Smooth muscle cell (in vitro differentiated cells): ENCODE measurements around the gene SEC16B. TPM values are rescaled to one million over a fixed set of nuclear protein-coding genes. Genes with fewer than 3 reads are reported as not detected.
A peak's percentile ranks its signal among the peaks of the same experiment; 100 is the strongest.

ENCODE experiments used
- DNase-seq: peaks from one replicate; lab custom pipeline; 2025; ENCODE audit not compliant: unreplicated experiment; lab: John Stamatoyannopoulos, UW
- H2AFZ ChIP-seq: fragments of 200-600 bp; sonication (generic); 2 replicates; pipeline ENCODE4 v1.6.0; 2016; ENCODE audit warnings: antibody characterized with exemption, low read depth, mild to moderate bottlenecking
- H3F3A ChIP-seq: fragments of 200-600 bp; sonication (generic); 2 replicates; pipeline ENCODE4 v1.6.0; 2017; ENCODE audit warnings: antibody characterized with exemption, low read depth
- H3K27ac ChIP-seq: fragments of 200-600 bp; sonication (generic); 2 replicates; pipeline ENCODE4 v1.5.1; 2016; ENCODE audit warnings: low read depth, mild to moderate bottlenecking
- H3K27me3 ChIP-seq: fragments of 200-600 bp; sonication (generic); 2 replicates; pipeline ENCODE4 v1.6.1; 2016; ENCODE audit warnings: low read depth, mild to moderate bottlenecking
- H3K36me3 ChIP-seq: fragments of 200-600 bp; sonication (generic); 2 replicates; pipeline ENCODE4 v1.5.1; 2016; ENCODE audit warnings: low read depth
- H3K4me1 ChIP-seq: fragments of 200-600 bp; sonication (generic); 2 replicates; pipeline ENCODE4 v1.5.1; 2016; ENCODE audit warnings: low read depth
- H3K4me2 ChIP-seq: fragments of 200-600 bp; sonication (generic); 2 replicates; pipeline ENCODE4 v1.6.0; 2016; ENCODE audit warnings: mild to moderate bottlenecking
- H3K4me3 ChIP-seq: fragments of 200-600 bp; sonication (generic); 2 replicates; pipeline ENCODE4 v1.5.1; 2016; ENCODE audit warnings: mild to moderate bottlenecking
- H3K79me2 ChIP-seq: fragments of 200-600 bp; sonication (generic); 2 replicates; pipeline ENCODE4 v1.6.0; 2016; ENCODE audit warnings: low read depth, mild to moderate bottlenecking
- H3K9ac ChIP-seq: fragments of 200-600 bp; sonication (generic); 2 replicates; pipeline ENCODE4 v1.6.0; 2016; ENCODE audit warnings: low read depth
- H3K9me3 ChIP-seq: fragments of 200-600 bp; sonication (generic); replicated peaks from 2 replicates; pipeline ENCODE4 v1.5.1; 2016; ENCODE audit warnings: low read depth
- H4K20me1 ChIP-seq: fragments of 200-600 bp; sonication (generic); 2 replicates; pipeline ENCODE4 v1.6.0; 2016; ENCODE audit warnings: low read depth
- WGBS: methylation state at CpG from one replicate; pipeline ENCODE4 v1.1.7; 2016; ENCODE audit warnings: low lambda C conversion rate; 5-methylcytosine and 5-hydroxymethylcytosine counted together
- polyA plus RNA-seq: library from polyadenylated mRNA; unstranded; fragments of >200 nt; fragmentation: Nextera tagmentation; extraction: Ambion mirVana; gene quantifications from 2 replicates; pipeline ENCODE4 v1.2.1, GENCODE V29; 2016
- total RNA-seq: library from RNA; depleted of rRNA; stranded (reverse); fragments of >200 nt; gene quantifications from 2 replicates; pipeline ENCODE4 v1.2.3, GENCODE V29; 2014
- TF ChIP-seq, protein P1 (sequence below): fragments of 200-600 bp; sonication (generic); IDR thresholded peaks from 2 replicates; pipeline ENCODE4 v1.5.1; 2017; ENCODE audit warnings: borderline replicate concordance, mild to moderate bottlenecking, antibody characterized with exemption; ENCODE audit not compliant: insufficient read depth, poor library complexity, severe bottlenecking

The SEC16B gene
- total and polyA plus RNA-seq, 2 experiments from 2014 or later = 2.9 to 4.3 TPM

GRCh38 chr1:177914603-177915002 lies 55.3 kb downstream of the SEC16B start:
- H3K4me2 ChIP-seq = no peak overlapping the region
- H3K9me3 ChIP-seq = no peaks in the 10 kb centered on the region
- H3K9ac ChIP-seq = no peak overlapping the region
- no peak overlapping the region for H2AFZ ChIP-seq
- DNase-seq = no peak
- WGBS = 90% methylated on average over 7 of the region's 7 CpGs
- H3K4me1 ChIP-seq = no peaks in the 10 kb centered on the region
- no peaks in the 10 kb centered on the region for H3K36me3 ChIP-seq
- TF ChIP-seq, protein P1, sequence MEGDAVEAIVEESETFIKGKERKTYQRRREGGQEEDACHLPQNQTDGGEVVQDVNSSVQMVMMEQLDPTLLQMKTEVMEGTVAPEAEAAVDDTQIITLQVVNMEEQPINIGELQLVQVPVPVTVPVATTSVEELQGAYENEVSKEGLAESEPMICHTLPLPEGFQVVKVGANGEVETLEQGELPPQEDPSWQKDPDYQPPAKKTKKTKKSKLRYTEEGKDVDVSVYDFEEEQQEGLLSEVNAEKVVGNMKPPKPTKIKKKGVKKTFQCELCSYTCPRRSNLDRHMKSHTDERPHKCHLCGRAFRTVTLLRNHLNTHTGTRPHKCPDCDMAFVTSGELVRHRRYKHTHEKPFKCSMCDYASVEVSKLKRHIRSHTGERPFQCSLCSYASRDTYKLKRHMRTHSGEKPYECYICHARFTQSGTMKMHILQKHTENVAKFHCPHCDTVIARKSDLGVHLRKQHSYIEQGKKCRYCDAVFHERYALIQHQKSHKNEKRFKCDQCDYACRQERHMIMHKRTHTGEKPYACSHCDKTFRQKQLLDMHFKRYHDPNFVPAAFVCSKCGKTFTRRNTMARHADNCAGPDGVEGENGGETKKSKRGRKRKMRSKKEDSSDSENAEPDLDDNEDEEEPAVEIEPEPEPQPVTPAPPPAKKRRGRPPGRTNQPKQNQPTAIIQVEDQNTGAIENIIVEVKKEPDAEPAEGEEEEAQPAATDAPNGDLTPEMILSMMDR = no peak
- no peaks in the 10 kb centered on the region for H3F3A ChIP-seq
- no peak overlapping the region for H3K4me3 ChIP-seq
- H4K20me1 ChIP-seq = no peaks in the 10 kb centered on the region
- H3K79me2 ChIP-seq = no peaks in the 10 kb centered on the region
- H3K27ac ChIP-seq = no peak overlapping the region
- peaks cover 3% of the 10 kb centered on the region for H3K27me3 ChIP-seq

GRCh38 chr1:177913762-177914540 lies 55.9 kb downstream of the SEC16B start:
- no peak overlapping the region for H3K4me2 ChIP-seq
- no peaks in the 10 kb centered on the region for H3K4me1 ChIP-seq
- DNase-seq = no peak
- TF ChIP-seq, protein P1 = peak; percentile 38
- 35% methylated on average over 4 of the region's 4 CpGs for WGBS
- H3K36me3 ChIP-seq = no peaks in the 10 kb centered on the region
- no peak overlapping the region for H3K4me3 ChIP-seq
- H3K9me3 ChIP-seq = no peaks in the 10 kb centered on the region
- H4K20me1 ChIP-seq = no peaks in the 10 kb centered on the region
- no peaks in the 10 kb centered on the region for H3K79me2 ChIP-seq
- H3K9ac ChIP-seq = no peak overlapping the region
- no peak overlapping the region for H3K27ac ChIP-seq
- H3F3A ChIP-seq = no peaks in the 10 kb centered on the region
- H2AFZ ChIP-seq = no peak overlapping the region
- peaks cover 8% of the 10 kb centered on the region for H3K27me3 ChIP-seq

GRCh38 chr1:177912991-177913390 lies 56.9 kb downstream of the SEC16B start:
- TF ChIP-seq, protein P1 = no peak
- no peak overlapping the region for H3K27ac ChIP-seq
- DNase-seq = no peak
- H3K9ac ChIP-seq = no peak overlapping the region
- H3K9me3 ChIP-seq = no peaks in the 10 kb centered on the region
- H3K4me2 ChIP-seq = no peak overlapping the region
- H3F3A ChIP-seq = no peaks in the 10 kb centered on the region
- H3K4me1 ChIP-seq = no peaks in the 10 kb centered on the region
- 60% methylated on average over 3 of the region's 3 CpGs for WGBS
- no peaks in the 10 kb centered on the region for H4K20me1 ChIP-seq
- no peak overlapping the region for H3K4me3 ChIP-seq
- peaks cover 12% of the 10 kb centered on the region for H3K27me3 ChIP-seq
- H2AFZ ChIP-seq = no peak overlapping the region
- H3K36me3 ChIP-seq = no peaks in the 10 kb centered on the region
- H3K79me2 ChIP-seq = no peaks in the 10 kb centered on the region

DNA sequence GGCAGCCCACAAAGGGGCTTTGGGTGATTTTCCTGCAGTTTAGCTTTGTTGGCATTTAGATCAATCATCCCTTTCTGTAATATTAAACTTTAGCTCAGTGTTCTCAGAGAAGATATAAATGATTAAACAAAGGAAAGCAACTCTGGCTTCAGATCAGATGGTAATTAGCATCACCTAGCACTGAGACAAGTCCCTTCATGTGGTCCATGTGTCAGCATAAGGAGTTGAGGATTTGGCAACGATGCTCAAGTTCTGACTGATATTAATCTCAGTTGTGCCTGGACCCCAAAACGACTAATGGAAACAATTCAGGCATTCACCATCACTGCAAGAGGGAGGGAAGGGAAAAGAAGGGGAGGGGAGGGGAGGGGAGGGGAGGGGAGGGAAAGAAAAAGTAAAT lies 60.4 kb downstream of the SEC16B start:
- TF ChIP-seq, protein P1 = no peak

More for the DNA sequence above, 60.4 kb downstream of the SEC16B start:
- 90% methylated on average over 2 of the region's 2 CpGs for WGBS
- Histone ChIP-seq H3K36me3 (no peaks in the 10 kb centered on the region), H3K4me1 (no peaks in the 10 kb centered on the region), H4K20me1 (no peaks in the 10 kb centered on the region), H3K79me2 (no peaks in the 10 kb centered on the region), H2AFZ (no peak overlapping the region), H3F3A (no peaks in the 10 kb centered on the region), H3K9ac (no peak overlapping the region), H3K4me3 (no peak overlapping the region), H3K9me3 (no peaks in the 10 kb centered on the region), H3K27me3 (peaks cover 12% of the 10 kb centered on the region), H3K27ac (no peak overlapping the region), H3K4me2 (no peak overlapping the region)
- DNase-seq = no peak
